ENCODE results near the gene C2CD2L.
"Not testable (repeated sequence)": the region's sequence is repeated elsewhere in the genome, so short reads cannot be mapped to it uniquely, and the experiment has no call there.

C2CD2L gene

GRCh38 chr11:119116235-119116594 is 9.1 kb downstream of the C2CD2L start:
- no peak for DNase-seq (ENCODE audit: low spot score)

GRCh38 chr11:119116601-119117000 is 9.5 kb downstream of the C2CD2L start:
- no peak for DNase-seq (ENCODE audit: low spot score)

GRCh38 chr11:119117004-119117706 is 10.0 kb downstream of the C2CD2L start:
- no peak for DNase-seq (ENCODE audit: low spot score)

GRCh38 chr11:119118227-119118626 is 11.1 kb downstream of the C2CD2L start:
- no peak for DNase-seq (ENCODE audit: low spot score)

- no peak for DNase-seq (ENCODE audit: low spot score)
Observed at GRCh38 chr11:119118946-119119345, 11.8 kb downstream of the C2CD2L start.

GRCh38 chr11:119120639-119121007 is 13.5 kb downstream of the C2CD2L start:
- no peak for DNase-seq (ENCODE audit: low spot score)

GRCh38 chr11:119121008-119121810 is 14.1 kb downstream of the C2CD2L start, which contains the start of gene HINFP:
Gene HINFP (plus strand): TSS chr11:119121580. CDS start chr11:119126945, 5,365 bp downstream.
- DNase-seq (ENCODE audit: low spot score): peak; percentile 97

GRCh38 chr11:119121811-119122124 is 14.6 kb downstream of the C2CD2L start:
- no peak for DNase-seq (ENCODE audit: low spot score)

- DNase-seq (ENCODE audit: low spot score): no peak
Observed at GRCh38 chr11:119125821-119126220, 18.7 kb downstream of the C2CD2L start.

- DNase-seq (ENCODE audit: low spot score): no peak
Observed at GRCh38 chr11:119126675-119127268, 19.6 kb downstream of the C2CD2L start.

- no peak for DNase-seq (ENCODE audit: low spot score)
Observed at GRCh38 chr11:119130662-119131061, 23.5 kb downstream of the C2CD2L start.

- no peak for DNase-seq (ENCODE audit: low spot score)
Observed at GRCh38 chr11:119134389-119134978, 27.3 kb downstream of the C2CD2L start.

- not testable (repeated sequence) for DNase-seq (ENCODE audit: low spot score)
Observed at GRCh38 chr11:119139276-119139675, 32.1 kb downstream of the C2CD2L start.

- peak; percentile 84 for DNase-seq (ENCODE audit: low spot score)
Observed at GRCh38 chr11:119144825-119145486, 37.8 kb downstream of the C2CD2L start.

- DNase-seq (ENCODE audit: low spot score): no peak
Observed at GRCh38 chr11:119145551-119145950, 38.4 kb downstream of the C2CD2L start.

- DNase-seq (ENCODE audit: low spot score): no peak
Observed at GRCh38 chr11:119147604-119148333, 40.6 kb downstream of the C2CD2L start.

- no peak for DNase-seq (ENCODE audit: low spot score)
Observed at GRCh38 chr11:119148720-119149017, 41.5 kb downstream of the C2CD2L start.

- no peak for DNase-seq (ENCODE audit: low spot score)
Observed at GRCh38 chr11:119149018-119149785, 42.1 kb downstream of the C2CD2L start, which contains the start of gene ABCG4. Gene ABCG4 (plus strand): TSS chr11:119149052. CDS start chr11:119149966, 914 bp downstream.

GRCh38 chr11:119149786-119150275 is 42.7 kb downstream of the C2CD2L start:
- DNase-seq (ENCODE audit: low spot score): no peak

GRCh38 chr11:119152043-119152442 is 44.9 kb downstream of the C2CD2L start:
- DNase-seq (ENCODE audit: low spot score): no peak

GRCh38 chr11:119152604-119153003 is 45.5 kb downstream of the C2CD2L start:
- no peak for DNase-seq (ENCODE audit: low spot score)

All from COLO829 (cell line).